Caco-2 (cell line): Measurements from ENCODE around the gene MAML1. TPM values are rescaled to one million over a fixed set of nuclear protein-coding genes. Genes with fewer than 3 reads are reported as not detected.

Experiments used
- BruUV-seq: library from RNA; stranded (reverse); fragments of 400-500 nt; replicated peaks from 2 replicates; lab custom pipeline; 2021; lab: Mats Ljungman, UMichigan
- CTCF ChIA-PET: fragments of 300-600 bp; sonication (Branson Sonifier 250); formaldehyde crosslinking; loops from one replicate; lab custom pipeline; 2022; ENCODE audit warnings: antibody characterized with exemption; lab: Charles Lee
- POLR2A ChIA-PET: fragments of 300-600 bp; sonication (Branson Sonifier 250); formaldehyde crosslinking; loops from one replicate; lab custom pipeline; 2022; ENCODE audit warnings: antibody characterized with exemption; lab: Charles Lee
- DNase-seq, 2 experiments: peaks; one replicate each; pipeline versions ENCODE4 v3.0.0 to v3.0.0-alpha.2; 2020 to 2022
- H3K27me3 ChIP-seq: replicated peaks from 2 replicates; pipeline ENCODE4 v1.6.0; 2011; ENCODE audit warnings: low read length; ENCODE audit not compliant: control insufficient read depth, insufficient read depth
- H3K36me3 ChIP-seq: 2 replicates; pipeline ENCODE4 v1.5.1; 2011; ENCODE audit warnings: low read length; ENCODE audit not compliant: control insufficient read depth, insufficient read depth
- H3K4me1 ChIP-seq: fragments of 250-450 bp; sonication (Bioruptor Pico); 2 replicates; pipeline ENCODE4 v1.5.1; 2020; ENCODE audit warnings: mild to moderate bottlenecking
- H3K4me3 ChIP-seq: 2 replicates; pipeline ENCODE4 v1.5.1; 2011; ENCODE audit warnings: low read depth, mild to moderate bottlenecking, control low read depth, low read length
- H3K9me3 ChIP-seq: fragments of 250-450 bp; sonication (Bioruptor Pico); 2 replicates; pipeline ENCODE4 v1.5.1; 2020; ENCODE audit warnings: mild to moderate bottlenecking, moderate library complexity
- H3K27ac Mint-ChIP-seq: one replicate; pipeline ENCODE4 v1.8.0; 2022; ENCODE audit warnings: mixed read lengths; ENCODE audit not compliant: unreplicated experiment
- H3K27me3 Mint-ChIP-seq: one replicate; pipeline ENCODE4 v1.8.0; 2022; ENCODE audit warnings: mixed read lengths; ENCODE audit not compliant: insufficient read depth, unreplicated experiment
- H3K36me3 Mint-ChIP-seq: one replicate; pipeline ENCODE4 v1.8.0; 2022; ENCODE audit warnings: mild to moderate bottlenecking, mixed read lengths; ENCODE audit not compliant: insufficient read depth, unreplicated experiment
- H3K4me1 Mint-ChIP-seq: one replicate; pipeline ENCODE4 v1.8.0; 2022; ENCODE audit warnings: low read depth, mixed read lengths; ENCODE audit not compliant: unreplicated experiment
- H3K4me3 Mint-ChIP-seq: one replicate; pipeline ENCODE4 v1.8.0; 2022; ENCODE audit warnings: mild to moderate bottlenecking, moderate library complexity, mixed read lengths; ENCODE audit not compliant: unreplicated experiment
- H3K9me3 Mint-ChIP-seq: one replicate; pipeline ENCODE4 v1.8.0; 2022; ENCODE audit warnings: mixed read lengths; ENCODE audit not compliant: unreplicated experiment
- CTCF ChIP-seq, 2 experiments: fragments of 200-600 bp in 1 of 2; IDR thresholded peaks; 1 replicate in 1 of 2; 2 replicates in 1 of 2; pipeline versions ENCODE4 v1.5.1 to v1.8.0; 2011 to 2022; ENCODE audit warnings: antibody characterized with exemption in 1 of 2, control low read depth in 1 of 2, inconsistent platforms in 1 of 2, low read depth in 1 of 2, low read length in 1 of 2, mild to moderate bottlenecking in 1 of 2, moderate library complexity in 1 of 2; ENCODE audit not compliant: insufficient read depth in 1 of 2, severe bottlenecking in 1 of 2, unreplicated experiment in 1 of 2
- intact Hi-C: fragments of 100-400 bp; cut with micrococcal nuclease; formaldehyde crosslinking; loops from one replicate; pipeline ENCODE4 v1.10.0; 2022; ENCODE audit not compliant: unreplicated experiment
- total RNA-seq: library from RNA; stranded (reverse); gene quantifications from 2 replicates; pipeline ENCODE4 v1.2.3, GENCODE V29; 2022

The MAML1 gene
- total RNA-seq, 1 experiment from 2014 or later = 41.3 TPM

DNA sequence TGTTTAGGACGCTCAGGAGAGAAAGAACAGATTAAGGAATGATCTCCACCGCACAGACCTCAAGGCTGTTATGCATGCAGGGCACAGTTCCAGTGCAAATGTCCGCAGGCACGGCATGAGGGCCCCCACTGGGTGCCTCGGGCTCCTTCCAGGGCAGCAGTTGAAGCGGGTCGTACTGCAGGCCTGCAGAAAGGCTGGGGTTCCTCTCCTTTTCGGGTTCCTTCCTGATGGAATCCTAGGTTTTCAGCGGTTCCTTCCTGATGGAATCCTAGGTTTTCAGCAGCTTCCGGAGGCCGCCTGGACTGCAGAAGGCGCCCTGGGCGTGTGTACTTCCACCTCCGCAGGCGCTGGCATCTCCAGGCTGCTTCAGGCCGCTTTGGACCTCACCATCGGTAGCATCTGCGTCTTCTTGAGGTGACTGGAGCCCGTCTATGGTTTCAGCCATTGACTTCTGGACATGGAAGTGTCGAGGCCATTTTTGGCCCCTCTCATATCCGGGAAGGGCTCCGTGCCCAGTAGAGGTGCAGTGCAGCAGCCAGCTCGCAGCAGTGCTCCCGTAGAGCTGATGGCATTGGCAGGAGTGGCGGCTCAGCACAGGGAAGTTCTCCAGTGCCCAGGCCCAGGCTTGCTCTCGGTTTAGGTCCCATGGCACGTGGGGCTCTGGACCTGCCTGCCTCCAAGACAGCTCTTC is 79.7 kb downstream of the MAML1 start:
- H3K9me3 Mint-ChIP-seq = no peaks in the 10 kb centered on the region
- intact Hi-C loops = loop anchor here (10.0 kb wide), 1 partner anchor 187 kb away; the partner anchor contains the start of gene HNRNPH1
- no peak overlapping the region for H3K4me3 ChIP-seq
- H3K36me3 ChIP-seq = peaks cover 7% of the 10 kb centered on the region
- ChIA-PET POLR2A (no interaction called here), CTCF (no interaction called here)
- H3K27me3 Mint-ChIP-seq = no peaks in the 10 kb centered on the region
- TF ChIP-seq CTCF (IDR thresholded peaks at IDR 0.05; ENCODE audit: insufficient read depth in 1 of 2, low read depth in 1 of 2, low read length in 1 of 2, severe bottlenecking in 1 of 2, unreplicated experiment in 1 of 2) = no peak
- H3K9me3 ChIP-seq = no peaks in the 10 kb centered on the region
- no peak overlapping the region for H3K27ac Mint-ChIP-seq
- H3K4me1 ChIP-seq = no peaks in the 10 kb centered on the region
- H3K4me3 Mint-ChIP-seq = no peak overlapping the region
- BruUV-seq = no TSS peak
- no peaks in the 10 kb centered on the region for H3K27me3 ChIP-seq
- DNase-seq = no peak
- H3K36me3 Mint-ChIP-seq = peaks cover 65% of the 10 kb centered on the region
- H3K4me1 Mint-ChIP-seq = no peaks in the 10 kb centered on the region

- H3K4me3 Mint-ChIP-seq = no peak overlapping the region
- Histone ChIP-seq H3K4me1 (peaks cover 6% of the 10 kb centered on the region), H3K27me3 (no peaks in the 10 kb centered on the region), H3K9me3 (no peaks in the 10 kb centered on the region), H3K4me3 (no peak overlapping the region), H3K36me3 (peaks cover 7% of the 10 kb centered on the region)
- peaks cover 5% of the 10 kb centered on the region for H3K4me1 Mint-ChIP-seq
- no peaks in the 10 kb centered on the region for H3K27me3 Mint-ChIP-seq
- no peak overlapping the region for H3K27ac Mint-ChIP-seq
- POLR2A ChIA-PET = no interaction called here
- TF ChIP-seq CTCF (IDR thresholded peaks at IDR 0.05; ENCODE audit: insufficient read depth in 1 of 2, low read depth in 1 of 2, low read length in 1 of 2, severe bottlenecking in 1 of 2, unreplicated experiment in 1 of 2) = no peak
- intact Hi-C loops = loop anchor here (10.0 kb wide), 1 partner anchor 188 kb away; the partner anchor contains the start of gene HNRNPH1
- H3K36me3 Mint-ChIP-seq = peaks cover 63% of the 10 kb centered on the region
- H3K9me3 Mint-ChIP-seq = no peaks in the 10 kb centered on the region
- no peak for DNase-seq
- BruUV-seq = no TSS peak
- CTCF ChIA-PET = interaction anchor here (0.6 kb wide), 1 partner anchor 98 kb away, joined by 3 read pairs; no protein-coding TSS in a partner anchor
Observed at GRCh38 chr5:179812997-179813607, 80.5 kb downstream of the MAML1 start.

GRCh38 chr5:179814090-179814489 is 81.5 kb downstream of the MAML1 start:
- no peak for DNase-seq
- Mint-ChIP-seq H3K4me3 (no peak overlapping the region), H3K27me3 (no peaks in the 10 kb centered on the region), H3K9me3 (no peaks in the 10 kb centered on the region), H3K4me1 (peaks cover 10% of the 10 kb centered on the region), H3K27ac (no peak overlapping the region), H3K36me3 (peaks cover 64% of the 10 kb centered on the region)
- TF ChIP-seq CTCF (IDR thresholded peaks at IDR 0.05; ENCODE audit: insufficient read depth in 1 of 2, low read depth in 1 of 2, low read length in 1 of 2, severe bottlenecking in 1 of 2, unreplicated experiment in 1 of 2) = no peak
- BruUV-seq = no TSS peak
- H3K9me3 ChIP-seq = no peaks in the 10 kb centered on the region
- CTCF ChIA-PET = no interaction called here
- POLR2A ChIA-PET = no interaction called here
- no peak overlapping the region for H3K4me3 ChIP-seq
- peaks cover 7% of the 10 kb centered on the region for H3K36me3 ChIP-seq
- no peaks in the 10 kb centered on the region for H3K27me3 ChIP-seq
- H3K4me1 ChIP-seq = peaks cover 12% of the 10 kb centered on the region
- intact Hi-C loops = loop anchor here (10.0 kb wide), 1 partner anchor 189 kb away; the partner anchor contains the start of gene HNRNPH1
